DOHH2 (cell line): Measurements from ENCODE around the gene CFAP251.
"Not testable (repeated sequence)": the region's sequence is repeated elsewhere in the genome, so short reads cannot be mapped to it uniquely, and the experiment has no call there.

Experiments used
- H3F3A ChIP-seq: fragments of 200-600 bp; sonication (generic), shearing (Covaris generic); 2 replicates; pipeline ENCODE4 v1.6.0; 2016; ENCODE audit warnings: antibody characterized with exemption, mild to moderate bottlenecking; ENCODE audit not compliant: control insufficient read depth, insufficient read depth
- H3K27ac ChIP-seq: fragments of 200-600 bp; sonication (generic); 2 replicates; pipeline ENCODE4 v1.5.1; 2014; ENCODE audit warnings: low read depth, mild to moderate bottlenecking, low read length, moderate library complexity
- H3K27me3 ChIP-seq: fragments of 200-600 bp; sonication (generic); 2 replicates; pipeline ENCODE4 v1.6.1; 2014; ENCODE audit warnings: mild to moderate bottlenecking, low read length, mixed read lengths; ENCODE audit not compliant: control insufficient read depth
- H3K36me3 ChIP-seq: fragments of 200-600 bp; sonication (generic); 2 replicates; pipeline ENCODE4 v1.6.1; 2014; ENCODE audit warnings: mild to moderate bottlenecking, low read length, moderate library complexity, mixed read lengths; ENCODE audit not compliant: control insufficient read depth
- H3K4me1 ChIP-seq: fragments of 200-600 bp; sonication (generic); 2 replicates; pipeline ENCODE4 v1.6.1; 2014; ENCODE audit warnings: mild to moderate bottlenecking, low read length, mixed read lengths; ENCODE audit not compliant: control insufficient read depth
- H3K4me2 ChIP-seq: fragments of 200-600 bp; sonication (generic); 2 replicates; pipeline ENCODE4 v1.6.0; 2014; ENCODE audit warnings: mild to moderate bottlenecking, low read length, moderate library complexity
- H3K4me3 ChIP-seq: fragments of 200-600 bp; sonication (generic); 2 replicates; pipeline ENCODE4 v1.5.1; 2014; ENCODE audit warnings: mild to moderate bottlenecking, low read length, mixed read lengths
- H3K79me2 ChIP-seq: fragments of 200-600 bp; sonication (generic); 2 replicates; pipeline ENCODE4 v1.6.1; 2014; ENCODE audit warnings: mild to moderate bottlenecking, low read length, mixed read lengths; ENCODE audit not compliant: control insufficient read depth
- H3K9me2 ChIP-seq: fragments of 200-600 bp; sonication (generic); replicated peaks from 2 replicates; pipeline ENCODE4 v1.6.1; 2014; ENCODE audit warnings: mild to moderate bottlenecking, low read length, mixed read lengths; ENCODE audit not compliant: control insufficient read depth
- H3K9me3 ChIP-seq: fragments of 200-600 bp; sonication (generic); 2 replicates; pipeline ENCODE4 v1.6.1; 2014; ENCODE audit warnings: antibody characterized with exemption, low read length, mixed read lengths; ENCODE audit not compliant: control insufficient read depth, insufficient read depth
- H4K20me1 ChIP-seq: fragments of 200-600 bp; sonication (generic); 2 replicates; pipeline ENCODE4 v1.6.0; 2014; ENCODE audit warnings: low read depth, mild to moderate bottlenecking, antibody characterized with exemption, low read length, moderate library complexity; ENCODE audit not compliant: control insufficient read depth, insufficient read depth
- EZH2phosphoT487 ChIP-seq: fragments of 200-600 bp; sonication (generic); IDR thresholded peaks from 2 replicates; pipeline ENCODE4 v1.6.1; 2017; ENCODE audit warnings: borderline replicate concordance, mild to moderate bottlenecking, antibody characterized with exemption, low read length, moderate library complexity, mixed read lengths
- TF ChIP-seq, protein P1 (sequence below): fragments of 200-600 bp; sonication (generic); IDR thresholded peaks from one replicate; pipeline ENCODE4 v1.5.1; 2014; ENCODE audit warnings: antibody characterized with exemption, mild to moderate bottlenecking, low read depth, low read length; ENCODE audit not compliant: poor library complexity, severe bottlenecking

The CFAP251 gene

DNA sequence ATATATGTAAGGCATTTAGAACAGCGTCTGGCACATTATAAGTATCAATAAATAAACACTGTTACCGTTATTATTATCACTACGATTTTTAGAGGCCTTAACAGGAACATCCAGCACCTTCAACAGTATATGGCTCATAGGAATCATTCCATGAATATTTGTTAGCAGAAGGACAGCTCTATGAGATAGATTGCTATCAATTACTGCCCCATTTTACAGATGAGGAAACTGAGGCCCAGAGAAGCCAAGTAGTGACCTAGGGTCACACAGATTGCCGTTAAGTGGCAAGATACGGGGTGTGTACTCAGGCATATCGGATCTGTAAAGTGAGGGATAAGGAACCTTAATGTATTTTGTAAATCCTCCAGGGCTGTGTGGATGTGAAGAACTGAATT is 30.3 kb upstream of the CFAP251 start:
- TF ChIP-seq EZH2phosphoT487: no peak
- TF ChIP-seq, protein P1, sequence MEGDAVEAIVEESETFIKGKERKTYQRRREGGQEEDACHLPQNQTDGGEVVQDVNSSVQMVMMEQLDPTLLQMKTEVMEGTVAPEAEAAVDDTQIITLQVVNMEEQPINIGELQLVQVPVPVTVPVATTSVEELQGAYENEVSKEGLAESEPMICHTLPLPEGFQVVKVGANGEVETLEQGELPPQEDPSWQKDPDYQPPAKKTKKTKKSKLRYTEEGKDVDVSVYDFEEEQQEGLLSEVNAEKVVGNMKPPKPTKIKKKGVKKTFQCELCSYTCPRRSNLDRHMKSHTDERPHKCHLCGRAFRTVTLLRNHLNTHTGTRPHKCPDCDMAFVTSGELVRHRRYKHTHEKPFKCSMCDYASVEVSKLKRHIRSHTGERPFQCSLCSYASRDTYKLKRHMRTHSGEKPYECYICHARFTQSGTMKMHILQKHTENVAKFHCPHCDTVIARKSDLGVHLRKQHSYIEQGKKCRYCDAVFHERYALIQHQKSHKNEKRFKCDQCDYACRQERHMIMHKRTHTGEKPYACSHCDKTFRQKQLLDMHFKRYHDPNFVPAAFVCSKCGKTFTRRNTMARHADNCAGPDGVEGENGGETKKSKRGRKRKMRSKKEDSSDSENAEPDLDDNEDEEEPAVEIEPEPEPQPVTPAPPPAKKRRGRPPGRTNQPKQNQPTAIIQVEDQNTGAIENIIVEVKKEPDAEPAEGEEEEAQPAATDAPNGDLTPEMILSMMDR: peak; percentile 71

GRCh38 chr12:121888478-121889273 is 29.7 kb upstream of the CFAP251 start, which contains the start of gene PSMD9:
PSMD9 (plus strand) TSS chr12:121888790; CDS start chr12:121888857, 67 bp downstream.
- H3K9me2 ChIP-seq: no peaks in the 10 kb centered on the region
- H3F3A ChIP-seq: peaks cover 6% of the 10 kb centered on the region; the same call in 1 of the 2 replicates
- peak within 1 kb of the TSS; percentile 75 for H3K27ac ChIP-seq
- H3K79me2 ChIP-seq: peaks cover 48% of the 10 kb centered on the region
- H3K4me2 ChIP-seq: peak within 1 kb of the TSS; percentile 98
- H3K27me3 ChIP-seq: no peaks in the 10 kb centered on the region
- no peaks in the 10 kb centered on the region for H3K9me3 ChIP-seq
- peak within 1 kb of the TSS; percentile 86 for H3K4me3 ChIP-seq
- peaks cover 3% of the 10 kb centered on the region; the same call in 1 of the 2 replicates for H4K20me1 ChIP-seq
- peaks cover 31% of the 10 kb centered on the region for H3K36me3 ChIP-seq
- H3K4me1 ChIP-seq: peaks cover 28% of the 10 kb centered on the region
- TF ChIP-seq EZH2phosphoT487: no peak
- TF ChIP-seq, protein P1: peak; percentile 64

More for the DNA sequence above, 30.3 kb upstream of the CFAP251 start:
- H3K9me3 ChIP-seq: no peaks in the 10 kb centered on the region
- peaks cover 24% of the 10 kb centered on the region for H3K4me1 ChIP-seq
- H3K4me3 ChIP-seq: peak overlapping the region; percentile 86
- H3K36me3 ChIP-seq: peaks cover 25% of the 10 kb centered on the region
- peaks cover 3% of the 10 kb centered on the region; the same call in 1 of the 2 replicates for H4K20me1 ChIP-seq
- peaks cover 6% of the 10 kb centered on the region; the same call in 1 of the 2 replicates for H3F3A ChIP-seq
- H3K4me2 ChIP-seq: peak overlapping the region; percentile 98
- no peaks in the 10 kb centered on the region for H3K9me2 ChIP-seq
- peaks cover 42% of the 10 kb centered on the region for H3K79me2 ChIP-seq
- no peaks in the 10 kb centered on the region for H3K27me3 ChIP-seq
- H3K27ac ChIP-seq: no peak overlapping the region

DNA sequence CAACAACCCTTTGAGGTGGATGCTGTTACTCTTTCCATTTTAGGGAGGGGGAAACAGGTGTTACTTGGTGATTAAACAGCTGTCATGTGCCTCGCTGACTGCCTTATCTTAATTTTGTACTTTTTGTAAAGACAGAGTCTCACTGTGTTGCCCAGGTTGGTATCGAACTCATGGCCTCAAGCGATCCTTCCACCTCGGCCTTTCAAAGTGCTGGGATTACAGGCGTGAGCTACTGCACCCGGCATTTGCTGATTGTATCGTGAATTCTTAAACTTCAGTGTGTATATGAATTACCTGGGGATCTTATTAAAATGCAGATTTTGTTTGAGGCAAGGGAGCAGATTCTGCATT is 29.1 kb upstream of the CFAP251 start:
- Histone ChIP-seq H3K9me2 (no peaks in the 10 kb centered on the region), H3K4me3 (peak overlapping the region; percentile 86), H3K27me3 (no peaks in the 10 kb centered on the region), H4K20me1 (peaks cover 3% of the 10 kb centered on the region; the same call in 1 of the 2 replicates), H3K4me2 (peak overlapping the region; percentile 98), H3F3A (peaks cover 6% of the 10 kb centered on the region; the same call in 1 of the 2 replicates), H3K9me3 (no peaks in the 10 kb centered on the region), H3K4me1 (peaks cover 32% of the 10 kb centered on the region), H3K36me3 (peaks cover 35% of the 10 kb centered on the region), H3K27ac (peak overlapping the region; percentile 75), H3K79me2 (peaks cover 53% of the 10 kb centered on the region)
- TF ChIP-seq EZH2phosphoT487: no peak
- TF ChIP-seq, protein P1: no peak

DNA sequence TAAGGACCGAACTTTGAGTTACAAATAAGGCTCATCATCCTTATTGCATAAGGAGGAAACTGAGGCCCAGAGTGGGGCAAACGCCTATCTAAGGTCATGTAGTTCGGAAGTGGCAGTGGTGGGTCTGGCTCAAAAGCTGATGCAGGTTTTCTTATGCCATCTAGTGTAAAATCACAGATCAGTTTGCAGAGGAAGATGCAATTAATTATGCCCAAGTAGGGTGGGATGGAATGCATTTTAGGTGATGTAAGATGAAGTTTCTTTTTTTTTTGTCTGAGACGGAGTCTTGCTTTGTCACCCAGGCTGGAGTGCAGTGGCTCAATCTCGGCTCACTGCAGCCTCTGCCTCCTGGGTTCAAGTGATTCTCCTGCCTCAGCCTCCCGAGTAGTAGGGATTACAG is 28.7 kb upstream of the CFAP251 start:
- H3K36me3 ChIP-seq: peaks cover 39% of the 10 kb centered on the region
- not testable (repeated sequence) for H3K9me2 ChIP-seq, H3F3A ChIP-seq, H3K27me3 ChIP-seq, H3K9me3 ChIP-seq, H3K27ac ChIP-seq, H4K20me1 ChIP-seq
- peaks cover 32% of the 10 kb centered on the region for H3K4me1 ChIP-seq
- H3K79me2 ChIP-seq: peaks cover 57% of the 10 kb centered on the region
- peak overlapping the region; percentile 98 for H3K4me2 ChIP-seq
- H3K4me3 ChIP-seq: peak overlapping the region; percentile 86
